ENCODE measurements around the gene QRICH2. TPM values are rescaled to one million over a fixed set of nuclear protein-coding genes. Genes with fewer than 3 reads are reported as not detected.

QRICH2 gene
- total and polyA plus RNA-seq, 5 donors from 2014 or later = 0.50 to 2.2 TPM; not detected in 3

GRCh38 chr17:76276069-76276431 lies 32.0 kb downstream of the QRICH2 start:
- H3K27ac ChIP-seq (ENCODE audit: insufficient read depth, low read length, poor library complexity, severe bottlenecking) = no peak overlapping the region
- no peak overlapping the region for H3K4me3 Mint-ChIP-seq
- H3K9me3 Mint-ChIP-seq = no peaks in the 10 kb centered on the region
- no peaks in the 10 kb centered on the region for H3K36me3 Mint-ChIP-seq
- no peak overlapping the region for H3K4me3 ChIP-seq (ENCODE audit: low read depth, low read length)
- peaks cover 4 to 60% (median 17%) of the 10 kb centered on the region in 4 donors for H3K4me1 Mint-ChIP-seq
- H3K27ac Mint-ChIP-seq = peak overlapping the region in 2 of 3 donors; percentile 44 to 93
- no peaks in the 10 kb centered on the region for H3K36me3 ChIP-seq (ENCODE audit: control insufficient read depth, insufficient read depth, low read length)
- no peaks in the 10 kb centered on the region for H3K27me3 ChIP-seq (ENCODE audit: control insufficient read depth, insufficient read depth, low read length)
- peaks cover 51% of the 10 kb centered on the region for H3K4me1 ChIP-seq (ENCODE audit: control insufficient read depth, insufficient read depth, low read length, poor library complexity, severe bottlenecking)
- DNase-seq (no peak), ATAC-seq (ENCODE audit: low read depth in 2 of 2) (no peak)
- H3K9me3 ChIP-seq (ENCODE audit: control insufficient read depth in 2 of 2, low read length in 2 of 2) = no peaks in the 10 kb centered on the region
- H3K27me3 Mint-ChIP-seq = no peaks in the 10 kb centered on the region

DNA sequence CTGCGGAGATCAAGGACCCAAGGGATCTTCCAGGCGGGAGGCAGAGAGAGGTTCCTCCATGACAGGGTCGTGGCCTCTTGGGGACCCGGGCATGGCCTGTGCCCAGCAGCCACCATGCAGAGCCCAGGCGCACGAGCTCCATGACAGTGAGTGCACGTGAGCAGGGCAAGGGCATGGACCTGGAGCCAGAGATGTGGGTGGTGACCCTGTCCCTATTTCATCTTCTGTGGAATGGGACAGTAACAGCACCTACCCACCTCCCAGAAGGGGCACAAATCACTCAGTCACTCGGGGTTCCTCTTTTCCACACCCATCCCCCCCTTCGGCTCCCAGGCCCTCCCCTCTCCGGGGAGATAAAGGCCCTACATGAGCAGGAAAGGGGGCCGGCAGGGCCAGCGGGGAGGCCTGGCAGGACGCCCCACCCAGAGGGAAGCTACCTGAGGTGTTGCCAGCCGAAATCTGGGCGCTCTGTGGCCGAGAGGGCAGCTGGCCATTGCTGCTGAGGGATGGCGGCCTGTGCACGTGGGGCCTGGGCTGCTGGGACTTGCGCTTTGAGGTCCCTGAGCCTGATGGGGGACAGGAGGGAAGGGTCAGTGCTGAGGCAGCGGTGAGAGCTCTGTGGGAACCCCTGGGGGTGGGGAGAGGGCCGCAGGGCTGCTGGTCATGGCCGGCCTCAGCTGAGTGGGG lies 32.6 kb downstream of the QRICH2 start:
- peaks cover 4% of the 10 kb centered on the region for H3K36me3 Mint-ChIP-seq
- H3K9me3 Mint-ChIP-seq = no peaks in the 10 kb centered on the region
- Histone ChIP-seq H3K27ac (ENCODE audit: insufficient read depth, low read length, poor library complexity, severe bottlenecking) (no peak overlapping the region), H3K9me3 (ENCODE audit: control insufficient read depth in 2 of 2, low read length in 2 of 2) (no peaks in the 10 kb centered on the region), H3K27me3 (ENCODE audit: control insufficient read depth, insufficient read depth, low read length) (no peaks in the 10 kb centered on the region), H3K36me3 (ENCODE audit: control insufficient read depth, insufficient read depth, low read length) (no peaks in the 10 kb centered on the region), H3K4me3 (ENCODE audit: low read depth, low read length) (no peak overlapping the region), H3K4me1 (ENCODE audit: control insufficient read depth, insufficient read depth, low read length, poor library complexity, severe bottlenecking) (peaks cover 56% of the 10 kb centered on the region)
- ATAC-seq (ENCODE audit: low read depth in 2 of 2) (no peak), DNase-seq (no peak)
- peaks cover 5% of the 10 kb centered on the region for H3K27me3 Mint-ChIP-seq
- peak overlapping the region; percentile 20 to 93 (median 44) for H3K27ac Mint-ChIP-seq
- H3K4me1 Mint-ChIP-seq = peaks cover 4 to 65% (median 20%) of the 10 kb centered on the region in 4 donors
- H3K4me3 Mint-ChIP-seq = peak overlapping the region in 1 of 4 donors; percentile 61

DNA sequence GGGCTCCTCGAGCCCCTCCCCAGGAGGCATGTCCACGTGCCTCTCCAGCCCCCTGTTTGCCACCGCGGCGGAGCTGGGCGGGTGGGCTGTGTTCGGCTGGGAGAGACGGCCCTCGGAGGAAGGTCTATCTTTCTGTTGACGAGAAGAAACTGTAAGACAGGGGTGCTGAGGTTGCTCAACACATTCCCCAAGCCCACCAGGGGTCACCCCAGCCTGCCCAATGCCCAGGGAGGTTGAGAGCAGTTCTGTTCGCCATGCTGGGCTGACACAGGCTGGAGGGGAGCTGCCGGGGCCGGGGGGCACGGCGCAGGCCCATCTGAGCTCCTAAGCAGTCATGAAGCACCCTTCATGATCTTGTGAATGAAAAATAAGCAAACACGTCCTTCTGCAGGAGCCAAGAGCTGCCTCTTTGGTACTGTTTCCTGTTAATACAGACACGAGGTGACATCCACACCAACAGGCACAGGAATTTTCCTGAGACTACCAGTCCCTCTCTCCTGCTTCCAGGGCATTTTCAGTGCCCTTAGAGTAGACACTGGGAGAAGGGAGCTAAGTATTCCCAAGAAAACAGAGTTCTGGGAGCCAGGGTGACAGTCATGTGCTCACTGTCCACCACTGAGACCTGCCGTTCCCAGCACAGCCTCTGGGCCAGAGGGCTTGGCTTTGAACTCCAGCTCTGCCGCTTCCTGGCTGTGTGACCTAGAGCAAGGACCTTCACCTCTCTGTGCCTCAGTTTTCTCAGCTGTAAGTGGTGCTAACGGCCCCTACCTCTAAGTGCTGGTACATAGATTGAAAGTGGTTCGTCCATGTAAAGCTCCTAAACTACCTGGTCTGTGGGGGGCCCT lies 33.7 kb downstream of the QRICH2 start:
- Mint-ChIP-seq H3K27ac (peak overlapping the region in 2 of 3 donors; percentile 86 to 88), H3K9me3 (no peaks in the 10 kb centered on the region), H3K4me1 (peaks cover 0 to 70% (median 19%) of the 10 kb centered on the region in 4 donors), H3K36me3 (peaks cover 4% of the 10 kb centered on the region), H3K27me3 (peaks cover 5% of the 10 kb centered on the region), H3K4me3 (peak overlapping the region in 3 of 4 donors; percentile 43 to 65 (median 61))
- Histone ChIP-seq H3K4me1 (ENCODE audit: control insufficient read depth, insufficient read depth, low read length, poor library complexity, severe bottlenecking) (peaks cover 63% of the 10 kb centered on the region), H3K27ac (ENCODE audit: insufficient read depth, low read length, poor library complexity, severe bottlenecking) (no peak overlapping the region), H3K27me3 (ENCODE audit: control insufficient read depth, insufficient read depth, low read length) (no peaks in the 10 kb centered on the region), H3K4me3 (ENCODE audit: low read depth, low read length) (no peak overlapping the region), H3K36me3 (ENCODE audit: control insufficient read depth, insufficient read depth, low read length) (peaks cover 6% of the 10 kb centered on the region), H3K9me3 (ENCODE audit: control insufficient read depth in 2 of 2, low read length in 2 of 2) (no peaks in the 10 kb centered on the region)
- peak in 1 of 3 donors; percentile 49 for DNase-seq
- ATAC-seq (ENCODE audit: low read depth in 2 of 2) = no peak

DNA sequence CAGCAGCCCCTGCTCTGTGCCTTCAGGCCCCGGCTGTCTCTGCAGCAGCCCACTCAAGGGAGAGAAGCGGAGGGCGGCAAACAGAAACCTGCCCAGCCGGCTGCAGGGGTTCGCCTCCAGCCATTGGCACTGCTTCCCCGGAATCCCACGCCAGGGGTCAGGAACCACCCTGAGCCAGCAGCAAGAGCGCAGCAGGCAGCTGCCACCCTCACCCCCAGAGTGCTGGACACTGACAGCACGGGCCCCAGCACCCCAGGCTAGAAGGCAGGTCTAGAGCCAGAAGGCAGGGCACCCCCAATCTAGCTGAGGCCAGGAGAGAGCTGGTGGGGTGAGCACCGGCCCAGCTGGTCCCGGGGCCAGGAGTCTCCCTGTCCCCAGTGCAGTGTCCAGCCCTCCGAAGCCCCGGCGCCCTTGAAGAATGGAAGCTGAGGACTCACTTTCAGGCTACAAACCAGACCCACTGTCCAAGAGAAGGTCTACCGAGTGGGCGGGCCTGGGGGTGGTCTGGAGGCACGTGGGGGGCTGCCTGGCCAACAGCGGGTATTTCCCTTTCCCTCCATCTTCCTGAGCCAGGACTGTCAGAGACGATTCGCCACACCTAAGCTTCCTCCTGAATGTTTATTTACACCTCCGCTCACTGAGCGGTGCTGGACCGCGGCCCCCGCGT lies 34.5 kb downstream of the QRICH2 start:
- H3K9me3 ChIP-seq (ENCODE audit: control insufficient read depth in 2 of 2, low read length in 2 of 2) = no peaks in the 10 kb centered on the region
- peak overlapping the region; percentile 87 to 97 (median 90) for H3K27ac Mint-ChIP-seq
- DNase-seq (no peak), ATAC-seq (ENCODE audit: low read depth in 2 of 2) (no peak)
- peaks cover 66% of the 10 kb centered on the region for H3K4me1 ChIP-seq (ENCODE audit: control insufficient read depth, insufficient read depth, low read length, poor library complexity, severe bottlenecking)
- peaks cover 11% of the 10 kb centered on the region for H3K36me3 ChIP-seq (ENCODE audit: control insufficient read depth, insufficient read depth, low read length)
- no peaks in the 10 kb centered on the region for H3K27me3 ChIP-seq (ENCODE audit: control insufficient read depth, insufficient read depth, low read length)
- H3K27ac ChIP-seq (ENCODE audit: insufficient read depth, low read length, poor library complexity, severe bottlenecking) = peak overlapping the region; percentile 92
- no peaks in the 10 kb centered on the region for H3K9me3 Mint-ChIP-seq
- peaks cover 0 to 75% (median 21%) of the 10 kb centered on the region in 4 donors for H3K4me1 Mint-ChIP-seq
- no peak overlapping the region for H3K4me3 ChIP-seq (ENCODE audit: low read depth, low read length)
- peaks cover 4% of the 10 kb centered on the region for H3K36me3 Mint-ChIP-seq
- peak overlapping the region; percentile 38 to 84 (median 72) for H3K4me3 Mint-ChIP-seq
- peaks cover 5% of the 10 kb centered on the region for H3K27me3 Mint-ChIP-seq

GRCh38 chr17:76272541-76273444 lies 35.3 kb downstream of the QRICH2 start:
- peak overlapping the region; percentile 87 to 97 (median 90) for H3K27ac Mint-ChIP-seq
- peaks cover 5% of the 10 kb centered on the region for H3K27me3 Mint-ChIP-seq
- no peaks in the 10 kb centered on the region for H3K27me3 ChIP-seq (ENCODE audit: control insufficient read depth, insufficient read depth, low read length)
- no peaks in the 10 kb centered on the region for H3K9me3 Mint-ChIP-seq
- H3K4me1 Mint-ChIP-seq = peaks cover 4 to 78% (median 27%) of the 10 kb centered on the region in 4 donors
- H3K27ac ChIP-seq (ENCODE audit: insufficient read depth, low read length, poor library complexity, severe bottlenecking) = peak overlapping the region; percentile 92
- no peaks in the 10 kb centered on the region for H3K9me3 ChIP-seq (ENCODE audit: control insufficient read depth in 2 of 2, low read length in 2 of 2)
- H3K36me3 Mint-ChIP-seq = peaks cover 8% of the 10 kb centered on the region
- peaks cover 11% of the 10 kb centered on the region for H3K36me3 ChIP-seq (ENCODE audit: control insufficient read depth, insufficient read depth, low read length)
- H3K4me3 Mint-ChIP-seq = peak overlapping the region; percentile 75 to 85 (median 84)
- peaks cover 73% of the 10 kb centered on the region for H3K4me1 ChIP-seq (ENCODE audit: control insufficient read depth, insufficient read depth, low read length, poor library complexity, severe bottlenecking)
- DNase-seq (peak in 1 of 3 donors; percentile 64), ATAC-seq (ENCODE audit: low read depth in 2 of 2) (peak; percentile 19)
- H3K4me3 ChIP-seq (ENCODE audit: low read depth, low read length) = no peak overlapping the region

GRCh38 chr17:76271669-76272540 lies 36.2 kb downstream of the QRICH2 start:
- Histone ChIP-seq H3K4me1 (ENCODE audit: control insufficient read depth, insufficient read depth, low read length, poor library complexity, severe bottlenecking) (peaks cover 82% of the 10 kb centered on the region), H3K4me3 (ENCODE audit: low read depth, low read length) (no peak overlapping the region)
- H3K4me1 Mint-ChIP-seq = peaks cover 5 to 80% (median 29%) of the 10 kb centered on the region in 4 donors

More at GRCh38 chr17:76271669-76272540, 36.2 kb downstream of the QRICH2 start:
- Histone ChIP-seq H3K36me3 (ENCODE audit: control insufficient read depth, insufficient read depth, low read length) (peaks cover 11% of the 10 kb centered on the region), H3K27me3 (ENCODE audit: control insufficient read depth, insufficient read depth, low read length) (no peaks in the 10 kb centered on the region), H3K27ac (ENCODE audit: insufficient read depth, low read length, poor library complexity, severe bottlenecking) (peak overlapping the region; percentile 92), H3K9me3 (ENCODE audit: control insufficient read depth in 2 of 2, low read length in 2 of 2) (no peaks in the 10 kb centered on the region)
- Mint-ChIP-seq H3K27me3 (peaks cover 5% of the 10 kb centered on the region), H3K4me3 (peak overlapping the region; percentile 84 to 93 (median 87)), H3K27ac (peak overlapping the region; percentile 87 to 97 (median 90)), H3K9me3 (no peaks in the 10 kb centered on the region), H3K36me3 (peaks cover 9% of the 10 kb centered on the region)
- ATAC-seq (ENCODE audit: low read depth in 2 of 2) (peak; percentile 34 to 51), DNase-seq (peak in 2 of 3 donors; percentile 62 to 83)

All from CD4-positive, CD25-positive, alpha-beta regulatory T cell (primary cell).